T-cell (primary cell): ENCODE measurements around the gene TMEM60. TPM values are rescaled to one million over a fixed set of nuclear protein-coding genes. Genes with fewer than 3 reads are reported as not detected.

ENCODE experiments used
- ATAC-seq, 4 experiments: fragments of 200-7000 bp in 3 of 4; fragments of 150-1000 bp in 1 of 4; cut with Tn5 transposase; replicated peaks in 1 of 4; 1 replicate in 3 of 4; 2 replicates in 1 of 4; pipeline ENCODE4 v1.10.0; 2021; ENCODE audit warnings: moderate library complexity in 3 of 4, mild to moderate bottlenecking in 2 of 4, moderate number of reproducible peaks in 1 of 4
- CTCF ChIA-PET, 2 donors: fragments of 300-600 bp; sonication (Branson Sonifier 250); formaldehyde crosslinking; loops; one replicate each; lab custom pipeline; 2022; ENCODE audit warnings: antibody characterized with exemption in 2 of 2; lab: Charles Lee
- POLR2A ChIA-PET, 2 donors: fragments of 300-600 bp; sonication (Branson Sonifier 250); formaldehyde crosslinking; loops; one replicate each; lab custom pipeline; 2022; ENCODE audit warnings: antibody characterized with exemption in 2 of 2; lab: Charles Lee
- DNase-seq, 35 experiments: peaks; one replicate each; pipeline versions ENCODE4 v3.0.0 to v3.0.0-alpha.2; 2013 to 2023
- H3K27ac ChIP-seq: one replicate; pipeline ENCODE4 v1.5.1; 2013; ENCODE audit warnings: low read length
- H3K27me3 ChIP-seq, 2 experiments: replicated peaks in 1 of 2; 1 replicate in 1 of 2; 2 replicates in 1 of 2; pipeline versions ENCODE4 v1.6.1 to v1.7.0; 2013; ENCODE audit warnings: low read length in 1 of 2, mixed read lengths in 1 of 2; ENCODE audit not compliant: control insufficient read depth in 2 of 2, insufficient read depth in 2 of 2; ENCODE audit errors: extremely low read depth in 1 of 2
- H3K36me3 ChIP-seq, 2 donors: 1 replicate in 1 of 2; 2 replicates in 1 of 2; pipeline versions ENCODE4 v1.6.1 to v1.7.0; 2013; ENCODE audit warnings: low read length in 1 of 2; ENCODE audit not compliant: control insufficient read depth in 2 of 2, insufficient read depth in 1 of 2; ENCODE audit errors: extremely low read depth in 1 of 2
- H3K4me1 ChIP-seq, 2 experiments: 1 replicate in 1 of 2; 2 replicates in 1 of 2; pipeline versions ENCODE4 v1.6.1 to v1.7.0; 2013; ENCODE audit warnings: low read length in 2 of 2, mixed read lengths in 1 of 2; ENCODE audit not compliant: insufficient read depth in 2 of 2, control insufficient read depth in 1 of 2; ENCODE audit errors: extremely low read depth in 1 of 2
- H3K4me3 ChIP-seq, 2 donors: 1 replicate in 1 of 2; 2 replicates in 1 of 2; pipeline versions ENCODE4 v1.5.1 to v1.7.0; 2013; ENCODE audit warnings: mild to moderate bottlenecking in 2 of 2, low read length in 1 of 2, moderate library complexity in 1 of 2; ENCODE audit not compliant: control insufficient read depth in 1 of 2; ENCODE audit errors: extremely low read depth in 1 of 2
- H3K9me3 ChIP-seq: 2 replicates; pipeline ENCODE4 v1.7.0; 2013
- H3K27ac Mint-ChIP-seq, 2 donors: one replicate each; pipeline ENCODE4 v1.8.0; 2020 to 2021; ENCODE audit warnings: mild to moderate bottlenecking in 2 of 2, mixed read lengths in 2 of 2
- H3K27me3 Mint-ChIP-seq, 2 donors: one replicate each; pipeline ENCODE4 v1.8.0; 2021 to 2022; ENCODE audit warnings: mixed read lengths in 2 of 2
- H3K36me3 Mint-ChIP-seq: one replicate; pipeline ENCODE4 v1.8.0; 2021; ENCODE audit warnings: mixed read lengths
- H3K4me1 Mint-ChIP-seq, 3 donors: one replicate each; pipeline ENCODE4 v1.8.0; 2020 to 2022; ENCODE audit warnings: mixed read lengths in 3 of 3, mild to moderate bottlenecking in 1 of 3
- H3K4me3 Mint-ChIP-seq, 3 donors: one replicate each; pipeline ENCODE4 v1.8.0; 2020 to 2022; ENCODE audit warnings: mild to moderate bottlenecking in 3 of 3, mixed read lengths in 3 of 3, moderate library complexity in 3 of 3
- H3K9me3 Mint-ChIP-seq, 3 donors: one replicate each; pipeline ENCODE4 v1.8.0; 2020 to 2022; ENCODE audit warnings: mixed read lengths in 3 of 3
- WGBS: methylation state at CpG from one replicate; pipeline ENCODE4 v1.1.5; 2013; ENCODE audit warnings: missing lambda C conversion rate; ENCODE audit not compliant: insufficient coverage; 5-methylcytosine and 5-hydroxymethylcytosine counted together
- total RNA-seq, 35 experiments: library from RNA in 6 of 35; stranded (reverse) in 6 of 35; fragments of 120-200 nt in 1 of 35; gene quantifications; one replicate each; pipeline versions ENCODE4 v1.2.1 to v1.2.4 and lab custom pipeline; 2013 to 2026

The TMEM60 gene
- total RNA-seq, 5 donors from 2014 or later (not counting 1 experiment from before 2014, with no cell fraction given) = 3.6 to 13.0 (median 10.6) TPM

DNA sequence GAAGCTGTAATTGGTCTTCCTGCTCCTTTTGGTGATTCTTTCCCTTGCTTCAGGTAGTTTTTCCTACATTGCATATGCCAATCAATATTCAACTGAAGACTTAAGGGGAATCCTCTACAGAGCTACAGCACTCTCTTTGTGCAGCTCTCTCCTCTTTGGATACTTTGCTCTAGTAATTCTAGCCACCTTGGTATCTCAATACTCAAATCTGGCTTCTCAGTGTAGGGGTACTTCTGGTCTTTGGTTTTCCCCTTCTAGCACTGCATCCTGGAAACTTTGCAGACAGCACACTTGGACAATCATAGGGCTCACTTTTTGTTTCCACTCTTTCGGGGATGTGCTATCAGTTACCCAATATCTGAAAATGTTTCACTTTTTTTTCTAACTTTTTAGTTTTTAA, 10.3 kb upstream of the TMEM60 start:
- H3K4me3 ChIP-seq = no peak overlapping the region
- ATAC-seq = no peak
- H3K9me3 ChIP-seq = peaks cover 6% of the 10 kb centered on the region
- H3K27me3 ChIP-seq = no peaks in the 10 kb centered on the region
- H3K27ac ChIP-seq = no peak overlapping the region
- DNase-seq = no peak
- ChIA-PET CTCF (interaction anchor here in 1 of 2 donors (0.6 kb wide), 1 partner anchor 1372 kb away, joined by 5 read pairs; no protein-coding TSS in a partner anchor), POLR2A (no interaction called here)
- H3K4me3 Mint-ChIP-seq = no peak overlapping the region
- no CpG with 5 or more reads among the region's 1 CpG for WGBS
- H3K4me1 Mint-ChIP-seq = peaks cover 49 to 71% (median 50%) of the 10 kb centered on the region in 3 donors
- H3K9me3 Mint-ChIP-seq = peaks cover 9 to 30% (median 13%) of the 10 kb centered on the region in 3 donors
- no peaks in the 10 kb centered on the region for H3K27me3 Mint-ChIP-seq
- peak overlapping the region; percentile 18 to 68 for H3K27ac Mint-ChIP-seq
- H3K36me3 ChIP-seq = no peaks in the 10 kb centered on the region
- peaks cover 11 to 12% of the 10 kb centered on the region in 2 experiments for H3K4me1 ChIP-seq
- H3K36me3 Mint-ChIP-seq = peaks cover 25% of the 10 kb centered on the region

DNA sequence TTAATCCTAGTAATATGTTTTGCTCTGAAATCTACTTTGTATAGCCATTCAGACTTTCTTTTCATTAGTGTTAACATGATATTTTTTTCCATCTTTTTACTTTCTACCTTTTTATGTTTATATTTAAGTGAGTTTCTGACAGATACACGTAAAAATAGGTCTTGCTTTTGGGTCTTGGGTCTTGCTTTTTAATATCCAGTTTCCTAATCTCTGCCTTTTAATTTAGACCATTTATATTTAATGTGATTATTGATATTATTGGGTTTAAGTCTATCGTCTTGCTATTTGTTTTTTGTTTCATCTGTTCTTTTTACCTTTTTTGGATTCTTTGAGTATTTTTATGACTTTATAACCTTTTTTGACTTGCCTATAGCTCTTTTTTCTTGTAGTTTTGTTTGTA, 8.2 kb upstream of the TMEM60 start:
- no CpG with 5 or more reads among the region's 2 CpGs for WGBS
- Mint-ChIP-seq H3K27ac (peak overlapping the region in 1 of 2 donors; percentile 22), H3K4me1 (peaks cover 49 to 72% (median 53%) of the 10 kb centered on the region in 3 donors), H3K4me3 (no peak overlapping the region), H3K36me3 (peaks cover 25% of the 10 kb centered on the region), H3K9me3 (peaks cover 9 to 30% (median 13%) of the 10 kb centered on the region in 3 donors), H3K27me3 (no peaks in the 10 kb centered on the region)
- CTCF ChIA-PET = no interaction called here
- H3K36me3 ChIP-seq = no peaks in the 10 kb centered on the region
- no peaks in the 10 kb centered on the region for H3K27me3 ChIP-seq
- POLR2A ChIA-PET = no interaction called here
- H3K4me1 ChIP-seq = peaks cover 21 to 26% of the 10 kb centered on the region in 2 experiments
- DNase-seq (no peak), ATAC-seq (no peak)
- no peak overlapping the region for H3K4me3 ChIP-seq
- H3K27ac ChIP-seq = no peak overlapping the region
- H3K9me3 ChIP-seq = peaks cover 6% of the 10 kb centered on the region

DNA sequence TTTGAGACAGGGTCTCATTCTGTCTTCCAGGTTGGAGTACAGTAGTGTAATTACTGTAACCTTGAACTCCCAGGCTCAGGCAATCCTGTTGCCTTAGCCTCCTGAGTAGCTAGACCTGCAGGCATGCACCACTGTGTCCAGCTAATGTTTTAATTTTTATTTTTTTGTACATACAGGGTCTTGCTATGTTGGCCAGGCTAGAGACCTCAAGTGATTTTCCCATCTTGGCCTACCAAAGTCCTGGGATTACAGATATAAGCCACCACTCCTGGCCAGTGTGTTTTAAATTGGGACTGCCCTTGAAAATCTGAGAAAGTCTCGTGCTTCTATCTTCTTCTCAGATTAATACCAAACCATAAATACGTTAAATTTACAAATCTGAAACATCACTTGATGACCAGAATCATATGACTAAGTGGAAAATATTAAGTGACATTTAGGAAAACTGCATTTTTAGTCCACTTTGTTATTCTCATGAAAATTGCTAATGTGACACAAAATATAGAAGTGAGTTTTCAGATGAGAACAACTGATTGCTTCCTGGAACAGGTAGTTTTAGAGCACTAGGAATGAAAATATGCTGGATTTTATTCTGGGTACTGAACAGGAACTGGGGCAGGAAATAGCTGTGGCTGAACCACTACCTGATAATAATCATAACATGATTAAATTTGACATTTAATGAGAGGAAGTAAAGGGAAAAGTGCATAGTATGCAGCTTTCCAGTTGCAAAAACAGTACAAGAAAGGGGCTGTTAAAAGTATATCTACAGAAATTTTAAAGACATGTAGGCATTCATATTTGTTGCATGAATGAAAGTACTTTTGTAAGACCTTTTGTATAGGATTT, 4.5 kb upstream of the TMEM60 start:
- ATAC-seq (no peak), DNase-seq (peak in 1 of 35 experiments; percentile 35)
- Mint-ChIP-seq H3K4me1 (peaks cover 65 to 82% (median 66%) of the 10 kb centered on the region in 3 donors), H3K36me3 (peaks cover 10% of the 10 kb centered on the region), H3K27me3 (no peaks in the 10 kb centered on the region), H3K27ac (peak overlapping the region; percentile 84), H3K9me3 (peaks cover 4 to 17% (median 7%) of the 10 kb centered on the region in 3 donors), H3K4me3 (peak overlapping the region; percentile 5 to 58 (median 31))
- ChIA-PET CTCF (interaction anchor here (0.6 kb wide), 3 partner anchors 11 to 1599 kb away, joined by 3 read pairs; no protein-coding TSS in a partner anchor), POLR2A (interaction anchor here (0.6 kb wide), 3 partner anchors 9 to 119 kb away, joined by 3 to 5 read pairs (median 4); no protein-coding TSS in a partner anchor)
- Histone ChIP-seq H3K27ac (peak overlapping the region; percentile 60), H3K36me3 (no peaks in the 10 kb centered on the region), H3K27me3 (no peaks in the 10 kb centered on the region), H3K4me3 (no peak overlapping the region), H3K4me1 (peaks cover 32% of the 10 kb centered on the region in 2 experiments), H3K9me3 (peaks cover 6% of the 10 kb centered on the region)
- no CpG with 5 or more reads among the region's 2 CpGs for WGBS

DNA sequence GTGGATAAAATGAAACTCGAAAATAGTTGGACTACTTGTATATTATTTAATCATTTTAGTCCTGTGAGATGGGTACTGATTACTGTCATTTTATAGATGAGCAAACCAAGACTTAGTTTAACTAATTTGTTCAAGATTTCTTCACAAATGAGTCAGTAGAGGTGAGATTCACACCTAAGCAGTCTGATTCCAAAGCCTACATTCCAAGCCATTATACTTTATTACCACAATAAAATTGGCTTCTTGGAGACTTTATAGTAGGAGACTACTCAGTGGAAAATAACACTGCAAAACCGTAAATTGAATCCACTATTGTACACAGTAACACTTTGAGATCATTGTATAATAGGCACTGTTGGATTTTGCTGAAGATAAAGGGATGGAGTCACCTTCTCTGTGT, 2.5 kb upstream of the TMEM60 start:
- Histone ChIP-seq H3K36me3 (no peaks in the 10 kb centered on the region), H3K4me1 (peaks cover 37 to 49% of the 10 kb centered on the region in 2 experiments)
- H3K4me1 Mint-ChIP-seq = peaks cover 81 to 83% (median 81%) of the 10 kb centered on the region in 3 donors

DNA sequence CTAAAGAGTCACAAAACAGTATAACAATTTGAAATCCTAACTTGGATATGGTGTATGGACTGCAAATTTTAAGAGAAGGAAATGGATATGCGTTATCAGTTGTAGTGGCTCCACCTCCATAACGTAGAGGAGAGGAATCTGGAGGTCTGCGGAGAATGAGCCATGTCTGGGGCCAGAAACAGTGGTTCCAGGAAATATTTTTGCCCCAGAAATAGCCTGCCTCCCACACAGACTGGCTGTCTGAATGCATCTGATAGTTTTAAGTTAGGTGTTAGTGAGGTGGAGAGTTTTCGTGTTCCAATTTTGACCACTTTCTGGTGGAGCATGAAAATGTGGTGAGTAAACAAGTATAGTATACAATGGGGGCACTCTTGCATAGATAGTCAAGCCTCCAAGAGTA, 1.9 kb upstream of the TMEM60 start:
- Histone ChIP-seq H3K27ac (peak overlapping the region; percentile 58), H3K36me3 (no peaks in the 10 kb centered on the region), H3K9me3 (no peaks in the 10 kb centered on the region), H3K27me3 (no peaks in the 10 kb centered on the region), H3K4me3 (peak overlapping the region in 1 of 2 donors; percentile 75), H3K4me1 (peaks cover 36 to 49% of the 10 kb centered on the region in 2 experiments)
- POLR2A ChIA-PET = no interaction called here
- Mint-ChIP-seq H3K4me3 (peak overlapping the region; percentile 94 to 99 (median 98)), H3K9me3 (no peaks in the 10 kb centered on the region), H3K4me1 (peaks cover 75 to 79% (median 79%) of the 10 kb centered on the region in 3 donors), H3K27ac (peak overlapping the region; percentile 92), H3K27me3 (no peaks in the 10 kb centered on the region), H3K36me3 (no peaks in the 10 kb centered on the region)
- 33% methylated on average over 1 of the region's 4 CpGs for WGBS
- no peak for ATAC-seq
- CTCF ChIA-PET = no interaction called here
- DNase-seq = peak in 1 of 35 experiments; percentile 14

More for the DNA sequence above, 2.5 kb upstream of the TMEM60 start:
- H3K27ac ChIP-seq = no peak overlapping the region
- ChIA-PET CTCF (no interaction called here), POLR2A (no interaction called here)
- Mint-ChIP-seq H3K27me3 (no peaks in the 10 kb centered on the region), H3K9me3 (no peaks in the 10 kb centered on the region), H3K4me3 (peak overlapping the region; percentile 94 to 99 (median 98)), H3K27ac (peak overlapping the region; percentile 92), H3K36me3 (no peaks in the 10 kb centered on the region)
- DNase-seq (no peak), ATAC-seq (no peak)
- WGBS = no CpG with 5 or more reads among the region's 2 CpGs
- H3K9me3 ChIP-seq = no peaks in the 10 kb centered on the region
- no peak overlapping the region for H3K4me3 ChIP-seq
- no peaks in the 10 kb centered on the region for H3K27me3 ChIP-seq
